ENCODE results near the gene TSSK6. TPM values are rescaled to one million over a fixed set of nuclear protein-coding genes. Genes with fewer than 3 reads are reported as not detected.

TSSK6 gene
- total RNA-seq, 1 experiment from 2014 or later = 4.5 TPM

- H4K20me1 ChIP-seq (ENCODE audit: low read length) = no peaks in the 10 kb centered on the region
- intact Hi-C loops (cut with micrococcal nuclease) = loop anchor here (5.0 kb wide), 1 partner anchor 91 kb away; the partner anchor contains the start of gene GMIP
- H3K36me3 ChIP-seq (ENCODE audit: low read depth, low read length) = no peaks in the 10 kb centered on the region
- POLR2A ChIA-PET (ENCODE audit: unreplicated experiment) = no interaction called here
- no peak overlapping the region for H3K4me2 ChIP-seq (ENCODE audit: low read length)
- no peak overlapping the region for H3K27ac ChIP-seq (ENCODE audit: low read length)
- H3K79me2 ChIP-seq (ENCODE audit: low read length) = no peaks in the 10 kb centered on the region
- H2AFZ ChIP-seq (ENCODE audit: low read length) = no peak overlapping the region
- no peaks in the 10 kb centered on the region for H3K27me3 ChIP-seq (ENCODE audit: low read length)
- no TSS peak for BruUV-seq (replicated peaks)
- H3K4me3 ChIP-seq (ENCODE audit: low read length) = no peak overlapping the region
- DNase-seq (no peak), ATAC-seq (no peak)
- TF ChIP-seq CTCF (conservative IDR thresholded peaks at IDR 0.05; ENCODE audit: low read depth, low read length) (no peak), EZH2 (IDR thresholded peaks at IDR 0.05; ENCODE audit: low read length, unreplicated experiment) (no peak), EZH2phosphoT487 (IDR thresholded peaks at IDR 0.05; ENCODE audit: borderline replicate concordance, low read length) (no peak)
- H3K9me3 ChIP-seq (ENCODE audit: low read length) = no peaks in the 10 kb centered on the region
- no peaks in the 10 kb centered on the region for H3K9me2 ChIP-seq (replicated peaks; ENCODE audit: low read length)
- no peaks in the 10 kb centered on the region for H3K4me1 ChIP-seq (ENCODE audit: insufficient read depth, low read length)
- no peak overlapping the region for H3K9ac ChIP-seq (ENCODE audit: low read length)
- CTCF ChIA-PET = no interaction called here
- no peaks in the 10 kb centered on the region for H3F3A ChIP-seq (ENCODE audit: low read length, unreplicated experiment)
These were observed 35.9 kb upstream of the TSSK6 start for GRCh38 chr19:19550972-19551852.

GRCh38 chr19:19550485-19550929 lies 35.2 kb upstream of the TSSK6 start:
- no peaks in the 10 kb centered on the region for H3K27me3 ChIP-seq (ENCODE audit: low read length)
- ChIA-PET POLR2A (ENCODE audit: unreplicated experiment) (no interaction called here), CTCF (no interaction called here)
- H3K4me3 ChIP-seq (ENCODE audit: low read length) = no peak overlapping the region
- H3K9me2 ChIP-seq (replicated peaks; ENCODE audit: low read length) = no peaks in the 10 kb centered on the region
- ATAC-seq = no peak
- DNase-seq = peak; percentile 25
- no peaks in the 10 kb centered on the region for H3K36me3 ChIP-seq (ENCODE audit: low read depth, low read length)
- no peak overlapping the region for H3K4me2 ChIP-seq (ENCODE audit: low read length)
- H3F3A ChIP-seq (ENCODE audit: low read length, unreplicated experiment) = no peaks in the 10 kb centered on the region
- H3K27ac ChIP-seq (ENCODE audit: low read length) = no peak overlapping the region
- no peak overlapping the region for H3K9ac ChIP-seq (ENCODE audit: low read length)
- H4K20me1 ChIP-seq (ENCODE audit: low read length) = no peaks in the 10 kb centered on the region
- no peak overlapping the region for H2AFZ ChIP-seq (ENCODE audit: low read length)
- no peaks in the 10 kb centered on the region for H3K4me1 ChIP-seq (ENCODE audit: insufficient read depth, low read length)
- H3K79me2 ChIP-seq (ENCODE audit: low read length) = no peaks in the 10 kb centered on the region
- no TSS peak for BruUV-seq (replicated peaks)
- TF ChIP-seq CTCF (conservative IDR thresholded peaks at IDR 0.05; ENCODE audit: low read depth, low read length) (no peak), EZH2phosphoT487 (IDR thresholded peaks at IDR 0.05; ENCODE audit: borderline replicate concordance, low read length) (no peak), EZH2 (IDR thresholded peaks at IDR 0.05; ENCODE audit: low read length, unreplicated experiment) (no peak)
- intact Hi-C loops (cut with micrococcal nuclease) = loop anchor here (5.0 kb wide), 1 partner anchor 92 kb away; the partner anchor contains the start of gene GMIP
- H3K9me3 ChIP-seq (ENCODE audit: low read length) = no peaks in the 10 kb centered on the region

All from PC-3 (cell line).